ENCODE data around the gene TEX261.

Gene TEX261

GRCh38 chr2:70956141-70956540 lies 38.5 kb downstream of the TEX261 start:
- no peak for DNase-seq

DNA sequence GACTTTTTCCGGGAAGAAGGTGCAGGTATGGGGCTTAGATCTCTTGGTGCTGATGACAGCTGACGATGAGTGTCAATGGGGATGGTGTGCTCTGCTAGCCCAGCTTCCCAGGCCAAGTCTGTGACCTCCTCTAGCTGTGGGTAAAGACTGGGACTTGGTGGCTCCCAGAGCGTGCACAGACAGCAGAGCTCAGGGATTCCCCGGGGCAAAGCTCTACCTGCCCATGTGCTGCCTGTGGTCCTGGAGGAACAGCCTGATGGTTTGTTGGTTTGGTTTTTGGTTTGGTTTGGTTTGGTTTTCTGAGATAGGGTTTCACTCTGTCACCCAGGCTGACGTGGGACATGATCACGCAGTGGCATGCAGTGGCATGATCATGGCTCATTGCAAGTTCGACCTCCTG lies 39.8 kb downstream of the TEX261 start:
- DNase-seq: no peak

- no peak for DNase-seq
Observed at GRCh38 chr2:70949086-70949485, 45.6 kb downstream of the TEX261 start.

GRCh38 chr2:70948337-70949003 lies 46.2 kb downstream of the TEX261 start:
- peak; percentile 10 for DNase-seq

DNA sequence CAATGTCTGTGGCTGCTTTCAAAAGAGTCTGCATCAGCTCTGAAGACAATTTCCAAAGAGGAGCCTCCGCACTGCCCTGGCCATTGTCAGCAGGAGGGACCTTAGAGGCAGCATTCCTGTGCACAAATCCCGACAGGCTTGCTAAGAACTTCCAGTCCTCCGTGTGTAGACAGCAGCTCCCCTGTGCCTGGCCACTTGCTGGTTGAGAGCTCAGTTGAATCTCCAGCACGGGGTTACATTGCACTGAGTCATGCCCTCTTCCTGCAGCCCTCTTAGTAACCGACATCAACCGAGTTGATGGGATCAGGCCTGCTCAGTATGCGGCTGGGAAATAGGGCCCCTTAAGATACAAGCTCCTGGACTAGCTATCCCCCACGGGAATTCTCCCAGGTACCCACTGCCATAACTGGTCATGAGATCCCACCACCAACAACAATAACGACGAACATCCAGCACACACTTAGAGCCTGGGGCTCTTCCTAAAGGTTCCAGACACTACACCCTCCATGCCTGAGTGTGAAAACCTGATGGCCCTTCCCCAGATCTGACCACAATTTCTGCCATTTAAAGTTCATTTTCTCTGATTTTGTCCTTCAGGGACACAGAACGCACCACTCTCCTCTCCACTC lies 47.0 kb downstream of the TEX261 start:
- no peak for DNase-seq

- peak; percentile 22 for DNase-seq
Observed at GRCh38 chr2:70946832-70947442, 47.7 kb downstream of the TEX261 start.

GRCh38 chr2:70944111-70944690 lies 50.5 kb downstream of the TEX261 start:
- DNase-seq: no peak

- no peak for DNase-seq
Observed at GRCh38 chr2:70943205-70943871, 51.3 kb downstream of the TEX261 start.

GRCh38 chr2:70942396-70943204 lies 52.1 kb downstream of the TEX261 start:
- no peak for DNase-seq

GRCh38 chr2:70941701-70942100 lies 53.0 kb downstream of the TEX261 start:
- DNase-seq: no peak

DNA sequence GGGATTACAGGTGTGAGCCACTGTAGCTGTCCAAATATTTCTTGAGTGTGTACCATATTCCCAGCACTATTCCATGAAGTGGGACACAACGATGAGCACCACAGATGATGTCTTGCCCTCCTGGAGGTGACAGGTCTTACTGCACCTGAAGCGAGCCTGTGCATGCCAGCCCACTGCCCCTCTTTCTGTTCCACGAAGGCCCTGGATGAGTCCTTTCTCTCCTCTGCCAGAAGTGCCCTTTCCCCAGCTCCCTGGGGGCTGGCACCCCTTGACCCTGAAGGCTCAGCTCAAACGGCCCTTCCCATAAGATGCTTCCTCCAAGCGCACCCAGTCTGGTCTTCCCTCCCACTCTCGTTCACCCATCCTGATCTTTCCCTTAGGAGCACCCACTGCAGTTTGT lies 53.5 kb downstream of the TEX261 start:
- no peak for DNase-seq

DNA sequence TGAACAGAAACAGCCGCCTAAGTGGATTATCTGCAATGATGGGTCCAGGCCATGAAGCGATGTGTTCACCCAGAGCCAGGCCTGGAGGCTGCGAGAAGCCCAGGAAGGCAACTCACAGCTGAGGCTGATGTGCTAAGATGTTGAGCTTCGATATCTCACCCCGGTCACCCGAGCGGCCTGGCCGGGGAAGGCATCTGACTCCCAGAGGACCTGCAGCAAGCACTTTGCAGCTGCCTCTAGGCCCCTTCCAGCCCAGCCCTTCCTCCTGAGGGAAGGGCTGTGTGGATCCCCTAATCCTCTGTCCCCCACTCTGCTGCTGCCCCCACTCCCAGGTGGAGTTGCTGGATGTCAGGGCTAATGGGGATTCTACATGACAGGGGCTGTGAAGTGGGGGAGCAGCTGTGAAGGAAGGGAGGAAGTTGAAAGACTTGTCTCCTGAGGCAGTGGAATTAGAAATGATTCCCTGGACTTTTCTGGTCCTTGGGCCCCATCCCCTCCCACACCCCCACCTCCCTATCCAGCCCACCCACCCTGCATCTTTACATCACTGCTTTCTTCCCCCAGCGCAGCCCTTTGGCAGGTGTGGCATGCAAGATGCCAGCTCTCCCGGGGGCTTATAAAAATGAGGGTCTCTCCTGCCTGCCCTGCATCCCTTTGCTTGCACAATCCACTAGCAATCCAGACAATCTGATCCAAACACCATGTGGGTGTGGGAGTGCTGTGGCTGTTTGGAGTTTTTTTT lies 54.7 kb downstream of the TEX261 start:
- no peak for DNase-seq

DNA sequence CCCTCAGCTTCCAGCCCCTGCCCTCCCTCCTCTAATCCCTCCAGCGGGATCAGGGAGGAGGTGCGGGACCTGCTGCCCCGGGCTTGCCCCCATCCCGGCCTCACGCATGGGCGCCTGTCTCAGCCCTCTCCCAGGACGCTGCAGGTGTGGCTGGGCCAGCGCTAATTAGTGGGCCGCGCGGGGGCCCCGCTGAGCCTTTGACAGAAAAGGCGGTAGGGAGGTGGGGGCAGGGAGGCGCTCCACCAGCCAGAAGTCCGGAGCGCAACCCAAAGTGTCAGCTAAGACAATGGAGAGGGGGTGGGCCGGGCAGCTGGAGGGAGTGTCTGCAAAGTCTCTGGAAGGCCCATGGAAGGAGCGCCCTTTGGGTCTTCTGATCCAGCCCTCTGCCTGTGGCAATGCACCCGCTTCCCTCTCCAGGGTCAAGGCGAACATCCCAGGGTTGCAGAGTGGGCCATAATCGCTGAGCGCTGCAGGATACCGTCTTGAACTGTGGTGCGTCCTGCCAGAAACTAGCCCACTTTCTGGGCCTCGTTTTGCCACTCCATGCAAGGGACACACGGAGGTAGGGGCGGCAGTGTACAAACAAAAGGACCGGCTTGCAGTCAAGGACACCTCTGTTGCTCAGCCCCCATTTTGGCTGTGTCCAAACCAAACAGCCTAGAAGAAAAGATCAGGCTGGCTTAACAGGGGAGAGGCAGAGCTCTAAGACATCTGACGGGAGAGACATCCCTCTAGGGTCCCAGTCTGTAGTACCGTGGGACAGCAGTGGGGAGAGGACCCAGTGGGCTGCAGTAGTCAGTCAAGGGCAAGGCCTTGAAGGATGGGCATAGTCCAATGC lies 55.5 kb downstream of the TEX261 start:
- no peak for DNase-seq

DNA sequence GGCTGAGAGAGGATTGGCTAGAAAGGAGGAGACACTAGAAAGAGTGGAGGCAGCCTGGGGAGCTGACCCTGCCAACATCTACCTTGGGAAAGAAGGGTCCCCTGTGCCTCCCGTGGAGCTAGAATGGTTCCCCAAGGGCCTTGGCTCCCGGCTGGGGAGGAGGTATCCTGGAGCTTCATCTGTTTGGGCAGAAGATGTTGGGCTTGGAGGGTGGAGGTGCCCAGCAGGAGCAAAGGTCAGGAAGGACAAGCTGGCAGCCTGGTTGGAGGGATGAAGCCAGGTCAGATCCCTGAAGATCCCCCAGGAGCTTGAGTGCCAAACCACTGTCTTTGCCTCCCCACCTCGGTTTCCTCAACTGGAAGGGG lies 56.1 kb downstream of the TEX261 start:
- no peak for DNase-seq

GRCh38 chr2:70937866-70938585 lies 56.6 kb downstream of the TEX261 start:
- DNase-seq: no peak

GRCh38 chr2:70936979-70937811 lies 57.5 kb downstream of the TEX261 start:
- no peak for DNase-seq

DNA sequence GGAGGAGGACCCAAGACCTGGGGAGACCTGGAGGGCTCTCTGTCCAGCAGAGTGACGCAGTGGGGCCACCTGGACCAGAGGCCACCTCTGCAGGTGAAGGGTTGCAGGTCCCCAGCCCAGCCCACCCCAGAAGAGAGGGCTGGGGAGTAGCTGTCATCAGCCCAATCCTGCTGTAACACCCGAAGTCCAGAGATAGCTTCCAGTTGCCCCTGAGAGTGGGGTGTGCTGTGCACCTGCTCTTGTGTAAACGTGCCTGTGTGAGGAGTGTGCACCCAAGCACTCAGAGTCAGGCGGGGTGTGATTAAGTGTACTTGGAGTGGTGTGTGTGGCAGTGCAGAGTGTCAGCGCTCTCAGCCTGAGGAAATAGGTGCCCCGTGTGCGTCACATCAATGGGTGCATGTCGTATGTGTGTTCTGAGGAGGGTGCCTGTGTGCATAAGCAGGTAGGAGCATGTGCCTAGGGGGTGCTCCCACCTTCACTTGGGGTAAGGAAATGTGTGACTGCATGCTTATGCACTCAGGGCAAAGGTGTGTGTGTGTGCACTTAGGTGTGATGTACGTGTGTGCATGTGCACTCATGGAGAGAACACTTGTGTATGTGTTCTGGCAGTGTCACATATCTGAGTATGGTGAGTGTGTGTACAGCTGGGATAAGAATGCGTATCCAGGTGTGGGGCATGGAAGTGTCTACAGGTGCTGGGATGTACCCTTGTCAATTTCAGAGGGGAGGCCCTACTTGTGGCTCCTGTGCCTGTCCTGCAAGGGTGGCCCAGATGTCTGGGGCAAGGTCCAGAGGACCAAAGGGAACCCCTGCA lies 58.3 kb downstream of the TEX261 start:
- no peak for DNase-seq

Data from NCI-H1436 treated with DMSO at 0.1 percent for 48 hours (cell line).